GM20000 (cell line): ENCODE measurements around the gene RYR1.
"Not testable (repeated sequence)": the region's sequence is repeated elsewhere in the genome, so short reads cannot be mapped to it uniquely, and the experiment has no call there.

Experiments used
- DNase-seq: peaks from one replicate; pipeline ENCODE4 v3.0.0; 2012; ENCODE audit warnings: low spot score
- TF ChIP-seq, protein P1 (sequence below): IDR thresholded peaks from 2 replicates; pipeline ENCODE4 v1.5.1; 2012; ENCODE audit warnings: mild to moderate bottlenecking, control low read depth; ENCODE audit errors: extremely low read depth, missing control alignments

The RYR1 gene

GRCh38 chr19:38617764-38618589, 184.5 kb downstream of the RYR1 start, which contains the start of gene MAP4K1:
Gene MAP4K1 (minus strand): TSS chr19:38617953. CDS start chr19:38617895, 58 bp downstream.
- TF ChIP-seq, protein P1, sequence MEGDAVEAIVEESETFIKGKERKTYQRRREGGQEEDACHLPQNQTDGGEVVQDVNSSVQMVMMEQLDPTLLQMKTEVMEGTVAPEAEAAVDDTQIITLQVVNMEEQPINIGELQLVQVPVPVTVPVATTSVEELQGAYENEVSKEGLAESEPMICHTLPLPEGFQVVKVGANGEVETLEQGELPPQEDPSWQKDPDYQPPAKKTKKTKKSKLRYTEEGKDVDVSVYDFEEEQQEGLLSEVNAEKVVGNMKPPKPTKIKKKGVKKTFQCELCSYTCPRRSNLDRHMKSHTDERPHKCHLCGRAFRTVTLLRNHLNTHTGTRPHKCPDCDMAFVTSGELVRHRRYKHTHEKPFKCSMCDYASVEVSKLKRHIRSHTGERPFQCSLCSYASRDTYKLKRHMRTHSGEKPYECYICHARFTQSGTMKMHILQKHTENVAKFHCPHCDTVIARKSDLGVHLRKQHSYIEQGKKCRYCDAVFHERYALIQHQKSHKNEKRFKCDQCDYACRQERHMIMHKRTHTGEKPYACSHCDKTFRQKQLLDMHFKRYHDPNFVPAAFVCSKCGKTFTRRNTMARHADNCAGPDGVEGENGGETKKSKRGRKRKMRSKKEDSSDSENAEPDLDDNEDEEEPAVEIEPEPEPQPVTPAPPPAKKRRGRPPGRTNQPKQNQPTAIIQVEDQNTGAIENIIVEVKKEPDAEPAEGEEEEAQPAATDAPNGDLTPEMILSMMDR = no peak
- peak; percentile 85 for DNase-seq

DNA sequence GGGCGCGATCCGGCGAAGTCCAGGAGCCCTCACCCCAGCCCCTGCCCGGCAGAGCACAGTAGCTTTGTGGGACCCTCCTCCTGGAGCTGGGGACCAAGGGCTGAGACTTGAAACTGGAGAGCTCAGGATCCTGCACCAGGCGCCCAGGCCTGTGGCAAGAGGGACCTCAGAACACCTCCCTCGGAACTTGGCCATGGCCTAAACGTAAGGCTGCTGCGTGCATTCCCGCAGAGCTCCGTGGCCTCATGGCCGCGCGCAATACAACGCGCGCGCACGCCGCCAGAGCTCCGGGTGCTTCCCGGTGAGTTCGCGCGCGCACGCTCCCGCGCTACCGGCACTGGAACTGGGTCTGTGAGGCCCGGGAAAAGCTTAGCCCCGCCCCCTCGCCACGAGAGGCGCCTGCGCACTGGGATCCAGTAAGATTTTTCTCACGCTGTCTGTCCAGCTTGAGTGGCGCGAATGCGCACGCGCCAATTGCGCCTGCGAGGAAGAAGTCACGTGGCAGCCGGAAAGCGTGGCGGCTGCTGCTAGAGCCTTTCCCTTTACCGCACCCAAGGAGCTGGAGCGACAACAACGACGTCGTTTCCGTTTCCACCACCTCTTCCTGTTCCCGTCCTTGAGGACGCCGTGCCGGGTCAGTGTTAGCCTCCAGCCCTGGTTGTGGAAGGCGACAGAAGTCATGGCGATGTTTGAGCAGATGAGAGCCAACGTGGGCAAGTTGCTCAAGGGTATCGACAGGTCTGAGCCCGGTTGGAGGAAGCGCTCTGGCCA, 185.3 kb downstream of the RYR1 start, which contains the start of gene EIF3K:
Gene EIF3K (plus strand): TSS at position 599 of the 771 bp plus-strand sequence. CDS start 81 bp downstream, at position 680.
- peak; percentile 97 for DNase-seq
- TF ChIP-seq, protein P1 = no peak

DNA sequence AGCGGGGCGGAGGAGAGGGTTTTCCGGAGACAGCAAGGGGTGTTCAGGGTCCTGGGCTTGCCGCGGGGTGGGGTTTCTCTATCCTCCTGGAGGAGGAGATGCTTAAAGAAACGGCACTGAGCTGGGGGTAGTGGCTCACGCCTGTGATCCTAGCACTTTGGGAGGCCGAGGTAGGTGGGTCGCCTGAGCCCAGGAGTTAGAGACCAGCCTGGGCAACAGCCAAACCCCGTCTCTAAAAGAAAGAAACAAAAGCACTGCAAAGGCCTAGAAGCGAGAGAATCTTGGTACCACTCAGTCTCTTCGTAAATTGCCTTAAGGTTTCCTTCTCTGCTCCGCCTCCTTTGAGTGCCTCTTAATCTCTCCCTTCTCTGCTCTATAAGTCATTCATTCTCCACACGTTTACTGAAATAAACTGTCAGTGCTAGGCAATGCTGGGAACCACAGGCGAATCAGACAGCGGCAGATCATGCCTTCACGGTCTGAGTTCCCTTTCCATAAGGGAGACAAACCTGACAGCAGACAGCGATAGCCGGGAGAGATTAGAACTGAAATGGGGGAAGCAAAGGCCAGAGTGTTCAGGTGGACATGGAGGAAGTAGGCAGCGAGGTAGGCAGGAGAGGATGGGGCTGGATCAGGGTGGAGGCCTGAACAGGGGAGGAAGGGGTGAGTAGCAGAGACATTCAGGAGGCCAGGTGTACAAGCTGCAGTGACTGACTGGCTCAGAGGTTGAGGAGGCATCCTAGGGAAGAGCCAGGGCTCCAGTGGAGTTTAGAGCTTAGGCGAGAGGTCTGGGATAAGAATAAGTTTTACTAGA, 186.1 kb downstream of the RYR1 start:
- TF ChIP-seq, protein P1 = no peak
- no peak for DNase-seq

GRCh38 chr19:38624822-38625221, 191.3 kb downstream of the RYR1 start:
- TF ChIP-seq, protein P1 = no peak

DNA sequence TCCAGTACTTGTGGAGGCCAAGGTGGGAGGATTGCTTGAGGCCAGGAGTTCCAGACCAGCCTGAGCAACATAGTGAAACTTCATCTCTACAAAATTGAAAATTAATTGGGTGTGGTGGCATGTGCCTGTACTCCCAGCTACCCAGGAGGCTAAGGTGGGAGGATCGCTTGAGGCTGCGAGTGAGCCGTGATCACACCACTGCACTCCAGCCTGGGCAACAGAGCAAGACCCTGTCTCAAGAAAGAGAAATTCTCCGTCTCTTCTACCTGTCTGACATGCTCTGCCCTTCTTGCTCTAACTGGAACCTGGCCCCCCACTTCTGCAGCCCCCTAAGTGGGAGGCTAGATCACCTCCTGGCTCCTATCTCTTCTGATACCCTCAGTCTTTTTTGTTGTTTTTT, 192.9 kb downstream of the RYR1 start:
- TF ChIP-seq, protein P1 = no peak
- no peak for DNase-seq

More at GRCh38 chr19:38624822-38625221, 191.3 kb downstream of the RYR1 start:
- no peak for DNase-seq

DNA sequence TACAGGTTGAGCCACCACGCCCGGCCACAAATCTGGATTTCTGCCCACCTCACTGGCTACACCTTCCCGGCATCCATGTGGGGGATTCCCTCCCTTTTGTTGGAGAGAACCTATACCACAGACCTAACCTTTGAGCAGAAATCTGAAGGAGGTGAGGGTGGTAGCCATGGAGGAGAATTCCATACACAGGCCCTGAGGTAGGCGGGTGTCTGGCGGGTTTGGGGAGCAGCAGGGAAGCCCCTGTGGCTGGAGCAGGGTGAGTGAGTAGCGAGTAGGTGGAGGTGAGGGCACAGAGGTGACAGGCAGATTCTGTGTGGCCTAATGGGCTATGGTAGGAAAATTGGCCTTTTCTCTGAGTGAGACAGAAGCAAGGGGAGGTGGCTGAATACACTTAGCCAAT, 196.1 kb downstream of the RYR1 start:
- TF ChIP-seq, protein P1 = no peak

DNA sequence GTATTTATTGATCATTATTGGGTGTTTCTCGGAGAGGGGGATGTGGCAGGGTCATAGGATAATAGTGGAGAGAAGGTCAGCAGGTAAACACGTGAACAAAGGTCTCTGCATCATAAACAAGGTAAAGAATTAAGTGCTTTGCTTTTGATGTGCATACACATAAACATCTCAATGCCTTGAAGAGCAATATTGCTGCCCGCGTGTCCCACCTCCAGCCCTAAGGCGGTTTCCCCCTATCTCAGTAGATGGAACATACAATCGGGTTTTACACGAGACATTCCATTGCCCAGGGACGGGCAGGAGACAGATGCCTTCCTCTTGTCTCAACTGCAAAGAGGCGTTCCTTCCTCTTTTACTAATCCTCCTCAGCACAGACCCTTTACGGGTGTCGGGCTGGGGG, 197.8 kb downstream of the RYR1 start:
- DNase-seq = not testable (repeated sequence)

More for the DNA sequence above, 196.1 kb downstream of the RYR1 start:
- DNase-seq = no peak

DNA sequence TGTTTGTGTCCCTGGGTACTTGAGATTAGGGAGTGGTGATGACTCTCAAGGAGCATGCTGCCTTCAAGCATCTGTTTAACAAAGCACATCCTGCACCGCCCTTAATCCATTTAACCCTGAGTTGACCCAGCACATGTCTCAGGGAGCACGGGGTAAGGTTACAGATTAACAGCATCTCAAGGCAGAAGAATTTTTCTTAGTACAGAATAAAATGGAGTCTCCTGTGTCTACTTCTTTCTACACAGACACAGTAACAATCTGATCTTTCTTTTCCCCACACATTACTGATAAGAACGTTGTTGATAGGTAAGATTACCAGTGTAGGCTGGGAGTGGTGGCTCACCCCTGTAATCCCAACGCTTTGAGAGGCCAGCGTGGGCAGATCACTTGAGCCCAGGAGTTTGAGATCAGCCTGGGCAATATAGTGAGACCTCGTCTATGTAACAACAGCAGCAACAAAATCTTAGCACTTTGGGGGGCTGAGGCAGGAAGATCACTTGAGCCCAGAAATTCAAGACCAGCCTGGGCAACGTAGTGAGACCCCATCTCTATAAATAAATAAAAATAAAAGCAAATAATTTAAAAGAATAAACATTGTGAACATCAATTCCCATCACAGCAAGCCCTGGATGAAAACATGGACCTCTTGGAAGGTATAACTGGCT, 198.5 kb downstream of the RYR1 start:
- DNase-seq = not testable (repeated sequence)
